HG02938 (cell line): ENCODE measurements around the gene MME.

ENCODE experiments used
- ATAC-seq: cut with Tn5 transposase; IDR thresholded peaks from one replicate; pipeline ENCODE4 v1.9.1; 2021; ENCODE audit warnings: mild to moderate bottlenecking, moderate library complexity; ENCODE audit not compliant: unreplicated experiment

Gene MME

GRCh38 chr3:155230382-155230781 lies 150.3 kb downstream of the MME start:
- ATAC-seq, result no peak

DNA sequence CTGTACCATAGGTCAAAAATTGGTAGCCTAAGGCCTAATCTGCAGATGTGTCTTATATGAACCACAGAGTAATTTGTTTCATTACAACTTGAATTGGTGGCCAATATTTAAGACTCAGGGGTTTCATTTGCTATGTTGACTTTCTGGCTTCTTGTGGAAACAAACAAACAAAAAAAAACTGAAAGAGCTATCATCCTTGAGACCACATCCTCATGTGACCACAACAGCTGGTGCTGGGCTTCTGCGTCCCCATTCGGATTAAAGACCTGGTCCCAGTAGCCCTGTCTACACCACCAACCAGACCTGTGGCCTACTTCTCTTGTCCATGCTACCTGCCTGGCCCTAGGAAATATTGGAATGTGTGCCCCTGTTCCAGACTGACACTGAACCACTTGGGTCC lies 151.7 kb downstream of the MME start:
- ATAC-seq, result peak; percentile 52

GRCh38 chr3:155232605-155233004 lies 152.5 kb downstream of the MME start:
- no peak for ATAC-seq

DNA sequence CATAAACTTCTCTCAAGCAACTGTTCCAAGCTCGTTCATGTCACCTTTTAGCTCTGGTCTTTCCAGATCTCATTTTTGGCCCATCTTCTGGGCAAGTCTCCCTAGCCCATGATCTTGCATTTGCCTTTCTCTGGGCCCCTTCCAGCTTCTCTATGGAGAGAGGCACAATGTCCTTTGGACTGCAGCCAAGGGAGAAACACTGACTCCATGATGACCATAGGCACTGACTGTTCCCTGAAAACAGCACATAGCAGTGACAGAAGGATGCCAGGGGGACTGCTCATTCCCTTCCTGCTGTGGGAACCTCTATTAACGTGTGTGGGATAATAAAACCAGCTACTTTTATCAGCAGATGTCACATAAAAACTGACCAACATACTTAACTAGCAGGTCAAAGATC lies 153.1 kb downstream of the MME start:
- ATAC-seq, result no peak
